22Rv1 (cell line): ENCODE results near the gene MGAT4C.
"Not testable (repeated sequence)": the region's sequence is repeated elsewhere in the genome, so short reads cannot be mapped to it uniquely, and the experiment has no call there.

Experiments
- H3K27ac ChIP-seq: fragments of 450-650 bp; 2 replicates; pipeline ENCODE4 v1.5.1; 2017
- CTCF ChIP-seq: fragments of 450-650 bp; IDR thresholded peaks from 2 replicates; pipeline ENCODE4 v1.5.1; 2017; ENCODE audit warnings: mild to moderate bottlenecking
- ZFX ChIP-seq: fragments of 450-650 bp; IDR thresholded peaks from 2 replicates; pipeline ENCODE4 v1.6.1; 2017; ENCODE audit warnings: antibody characterized with exemption, borderline replicate concordance

Gene MGAT4C

GRCh38 chr12:86104087-86104486, 152.1 kb downstream of the MGAT4C start:
- H3K27ac ChIP-seq, result no peak overlapping the region
- TF ChIP-seq ZFX (no peak), CTCF (no peak)

- H3K27ac ChIP-seq, result no peak overlapping the region
- TF ChIP-seq ZFX, result no peak
- no peak for TF ChIP-seq CTCF
Observed at GRCh38 chr12:86097161-86097560, 159.0 kb downstream of the MGAT4C start.

GRCh38 chr12:86091681-86092080, 164.5 kb downstream of the MGAT4C start:
- H3K27ac ChIP-seq, result no peak overlapping the region
- TF ChIP-seq CTCF (no peak), ZFX (no peak)

GRCh38 chr12:86081843-86082242, 174.3 kb downstream of the MGAT4C start:
- TF ChIP-seq CTCF (no peak), ZFX (no peak)
- H3K27ac ChIP-seq, result no peak overlapping the region

GRCh38 chr12:86059052-86059451, 197.1 kb downstream of the MGAT4C start:
- H3K27ac ChIP-seq, result not testable (repeated sequence)

- TF ChIP-seq CTCF (no peak), ZFX (no peak)
- no peak overlapping the region for H3K27ac ChIP-seq
Observed at GRCh38 chr12:86057092-86057845, 198.9 kb downstream of the MGAT4C start.

GRCh38 chr12:86052921-86053320, 203.3 kb downstream of the MGAT4C start:
- no peak for TF ChIP-seq ZFX
- TF ChIP-seq CTCF, result no peak
- peak overlapping the region; percentile 24; the same call in 1 of the 2 replicates for H3K27ac ChIP-seq

- TF ChIP-seq CTCF (no peak), ZFX (no peak)
- H3K27ac ChIP-seq, result no peak overlapping the region
Observed at GRCh38 chr12:86050010-86050409, 206.2 kb downstream of the MGAT4C start.
